SK-MEL-5 (cell line): Measurements from ENCODE around the gene CLEC11A. TPM values are rescaled to one million over a fixed set of nuclear protein-coding genes. Genes with fewer than 3 reads are reported as not detected.

Source experiments
- DNase-seq: peaks from one replicate; pipeline ENCODE4 v3.0.0-alpha.2; 2016; ENCODE audit warnings: low read depth, low spot score
- in situ Hi-C: cut with HindIII; loops from 2 replicates; pipeline ENCODE4 v1.10.0; 2016; ENCODE audit warnings: low sequenced_read_pairs, high pct_unique_total_duplicates, low pct_unique_long_range_greater_than_20kb
- polyA plus RNA-seq, 2 experiments: library from polyadenylated mRNA; depleted of rRNA; stranded (reverse); fragments of >200 nt; gene quantifications; 2 replicates each; pipeline ENCODE4 v1.2.3, GENCODE V29; 2015
- total RNA-seq: library from RNA; depleted of rRNA; stranded (reverse); fragments of >200 nt; shearing (Covaris generic); gene quantifications from 2 replicates; pipeline ENCODE4 v1.2.3, GENCODE V29; 2014; rRNA removed

Gene CLEC11A, protein sequence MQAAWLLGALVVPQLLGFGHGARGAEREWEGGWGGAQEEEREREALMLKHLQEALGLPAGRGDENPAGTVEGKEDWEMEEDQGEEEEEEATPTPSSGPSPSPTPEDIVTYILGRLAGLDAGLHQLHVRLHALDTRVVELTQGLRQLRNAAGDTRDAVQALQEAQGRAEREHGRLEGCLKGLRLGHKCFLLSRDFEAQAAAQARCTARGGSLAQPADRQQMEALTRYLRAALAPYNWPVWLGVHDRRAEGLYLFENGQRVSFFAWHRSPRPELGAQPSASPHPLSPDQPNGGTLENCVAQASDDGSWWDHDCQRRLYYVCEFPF
- total RNA-seq = 1.0 and 1.2 TPM in 2 replicates
- polyA plus RNA-seq (2015; cell fraction: cytosol; rRNA removed) = 2.7 and 5.9 TPM in 2 replicates
- 3.2 and 6.3 TPM in 2 replicates for polyA plus RNA-seq (2015; cell fraction: nucleus; rRNA removed)

GRCh38 chr19:50723069-50723468 is at the start of gene CLEC11A:
Gene CLEC11A, plus strand, starts transcription at chr19:50723364. Its CDS starts 162 bp downstream, at chr19:50723526.
- in situ Hi-C loops = no loop called here
- no peak for DNase-seq

DNA sequence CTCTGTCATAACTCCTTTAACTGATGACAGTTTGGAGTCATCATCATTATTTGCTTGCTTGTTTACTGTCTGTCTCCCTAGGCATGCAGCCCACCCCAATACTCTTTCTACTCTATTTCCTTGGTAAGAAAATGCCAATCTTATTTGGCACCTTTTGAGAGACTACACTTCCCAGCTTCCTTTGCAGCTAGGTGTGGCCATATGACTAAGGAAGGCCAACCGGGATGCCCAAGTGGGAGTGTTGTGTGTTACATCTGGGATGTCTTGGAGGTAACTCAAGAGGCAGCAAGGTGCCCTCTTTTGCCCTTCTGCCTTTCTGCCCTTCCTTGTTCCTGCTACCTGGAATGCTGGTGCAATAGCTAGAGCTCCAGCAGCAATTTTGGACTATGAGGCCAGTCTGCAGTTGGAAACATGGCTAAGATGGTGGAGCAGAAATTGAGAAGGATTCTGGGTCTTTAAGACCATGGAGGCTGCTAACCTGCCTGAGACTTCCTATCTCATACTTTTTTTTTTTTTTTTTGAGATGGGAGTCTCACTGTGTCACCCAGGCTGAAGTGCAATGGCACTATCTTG is 46.5 kb upstream of the CLEC11A start:
- DNase-seq = no peak
- in situ Hi-C loops = no loop called here

GRCh38 chr19:50677636-50678035 is 45.5 kb upstream of the CLEC11A start:
- no peak for DNase-seq
- in situ Hi-C loops = no loop called here

DNA sequence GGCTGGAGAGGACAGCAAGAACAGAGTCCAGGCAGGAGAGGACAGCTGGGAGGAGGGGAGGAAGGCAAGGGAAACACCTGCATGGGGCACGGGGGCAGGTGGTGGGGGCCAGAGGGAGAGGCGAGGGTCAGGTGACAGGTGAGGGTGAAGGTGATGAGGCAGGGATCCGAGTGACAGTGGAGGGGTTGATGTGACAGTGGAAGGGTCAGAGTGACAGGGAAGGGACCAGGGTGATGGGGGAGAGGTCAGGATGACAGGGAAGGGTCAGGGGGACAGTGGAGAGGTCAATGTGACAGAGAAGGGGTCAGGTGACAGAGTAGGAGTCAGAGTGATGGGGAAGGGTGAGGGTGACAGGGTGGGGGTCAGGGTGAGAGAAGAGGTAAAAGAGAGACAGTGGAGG is 44.8 kb upstream of the CLEC11A start:
- in situ Hi-C loops = no loop called here
- no peak for DNase-seq

- in situ Hi-C loops = no loop called here
- DNase-seq = peak; percentile 87
Measured at GRCh38 chr19:50679177-50680125, 43.7 kb upstream of the CLEC11A start.

DNA sequence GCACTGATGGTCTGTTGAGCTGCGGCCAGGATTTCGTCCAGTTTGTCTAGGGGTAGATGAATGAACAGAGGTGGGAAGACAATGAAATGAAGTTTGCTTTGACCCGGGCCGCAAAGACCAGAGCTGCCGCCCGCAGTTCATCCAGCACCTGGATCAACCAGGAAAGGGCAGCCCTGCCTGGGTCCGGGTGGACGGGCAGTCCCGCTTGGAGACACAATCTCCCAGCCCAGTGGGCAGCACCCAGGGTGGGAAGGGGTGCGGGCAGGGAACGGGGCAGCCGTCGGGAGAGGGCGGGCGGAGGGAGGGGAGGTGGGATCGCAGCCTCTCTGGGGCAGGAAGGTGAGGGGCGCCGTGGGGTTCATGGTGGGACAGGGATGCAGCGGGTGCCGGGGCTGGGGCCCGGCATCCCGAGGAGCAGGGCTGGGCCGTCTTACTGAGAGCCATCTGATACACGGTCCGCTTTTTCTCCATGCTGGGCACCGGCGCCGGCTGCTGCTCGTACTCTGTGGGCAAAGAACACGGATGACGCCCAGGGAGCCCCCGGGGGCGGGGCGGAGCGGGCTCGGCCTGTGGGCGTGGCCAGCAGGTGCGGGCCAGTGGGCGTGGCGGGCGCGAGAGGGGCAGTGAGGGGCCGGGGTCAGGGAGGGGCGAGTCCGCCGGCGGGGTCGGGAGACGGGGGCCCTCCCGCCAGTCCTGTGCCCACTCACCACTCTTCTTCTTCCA is 36.7 kb upstream of the CLEC11A start:
- in situ Hi-C loops = no loop called here
- no peak for DNase-seq

DNA sequence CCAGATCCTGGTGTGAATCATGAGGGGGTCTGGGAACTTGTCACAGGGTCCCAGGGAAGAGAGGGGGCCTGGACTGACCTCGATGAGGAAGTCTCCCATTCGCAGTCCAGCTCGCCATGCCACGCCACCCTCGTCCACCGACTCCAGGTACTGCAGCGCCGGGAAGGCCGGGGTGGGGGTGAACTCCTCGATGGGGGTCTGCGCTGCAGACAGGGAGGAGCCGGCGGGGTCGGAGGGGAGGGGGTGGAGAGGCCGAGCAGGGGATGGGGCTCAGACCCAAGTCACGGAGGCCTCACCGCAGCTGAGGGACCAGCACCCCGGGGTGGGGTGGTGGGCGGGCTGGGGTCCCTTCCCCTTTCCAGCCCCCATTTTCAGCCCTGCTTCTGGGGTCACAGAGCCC is 34.4 kb upstream of the CLEC11A start:
- in situ Hi-C loops = no loop called here
- DNase-seq = no peak

- in situ Hi-C loops = no loop called here
- no peak for DNase-seq
Measured at GRCh38 chr19:50690439-50690838, 32.7 kb upstream of the CLEC11A start.

DNA sequence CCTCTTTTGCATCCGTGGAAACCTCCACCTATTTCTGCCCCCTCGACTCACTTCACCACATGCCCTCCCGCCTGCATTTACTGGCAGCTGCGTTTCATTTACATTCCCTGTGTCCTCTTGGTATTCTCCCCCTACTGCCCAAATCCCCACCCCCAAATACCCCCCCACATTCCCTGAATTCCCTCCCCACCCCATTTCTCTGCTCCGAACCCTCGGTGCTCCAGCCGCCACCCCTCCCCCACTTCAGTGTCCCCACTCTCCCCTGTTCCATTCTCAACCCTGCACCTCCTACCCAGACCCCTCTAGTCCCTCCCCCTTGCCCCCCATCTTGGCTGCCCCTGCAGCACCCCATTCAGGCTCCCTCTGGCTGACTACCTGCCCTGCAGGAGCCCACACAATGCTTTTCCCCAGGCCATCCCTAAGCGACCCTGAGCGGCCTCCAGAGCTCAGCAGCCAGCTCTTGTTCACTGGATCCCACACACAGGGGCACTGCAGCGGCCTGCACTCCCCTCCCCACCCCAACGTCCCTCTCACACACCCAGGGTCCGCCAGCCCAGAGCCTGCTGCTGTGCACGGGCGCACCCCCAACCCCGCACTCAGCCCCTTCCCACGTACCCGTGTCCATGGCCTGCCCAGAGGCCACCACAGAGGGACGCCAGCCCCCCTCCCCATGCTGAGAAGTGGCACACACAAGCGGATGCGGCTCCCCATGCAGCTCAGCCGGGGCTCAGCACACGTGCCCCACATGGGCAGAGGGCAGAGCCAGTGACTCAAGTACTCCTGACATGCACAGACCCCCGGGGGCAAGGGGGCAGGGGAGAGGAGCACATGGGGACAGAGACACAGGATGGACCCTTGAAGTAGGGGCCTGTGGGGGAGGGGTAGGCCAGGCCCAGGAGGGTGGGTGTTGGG is 29.8 kb upstream of the CLEC11A start:
- DNase-seq = no peak
- in situ Hi-C loops = no loop called here

DNA sequence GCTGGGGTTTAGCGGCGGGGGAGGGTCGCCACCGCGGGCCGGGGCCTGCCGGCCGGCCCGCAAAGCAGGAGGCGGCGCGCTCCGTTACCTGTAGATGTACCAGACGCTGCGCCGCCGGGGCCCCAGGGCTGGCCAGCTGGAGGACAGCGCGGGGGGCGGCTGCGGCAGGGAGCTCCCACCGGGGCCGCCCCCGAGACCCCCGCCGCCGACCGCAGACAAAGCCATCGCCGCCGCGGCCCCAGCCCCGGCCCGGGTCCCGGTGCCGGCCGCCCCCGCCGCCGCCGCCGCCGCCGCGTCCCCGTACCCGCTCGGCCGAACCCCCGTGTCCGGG is 28.4 kb upstream of the CLEC11A start:
- in situ Hi-C loops = no loop called here
- DNase-seq = no peak

GRCh38 chr19:50695251-50696093 is 27.7 kb upstream of the CLEC11A start:
- in situ Hi-C loops = no loop called here
- DNase-seq = no peak

- in situ Hi-C loops = no loop called here
- DNase-seq = no peak
Measured at GRCh38 chr19:50696094-50696483, 27.1 kb upstream of the CLEC11A start.

DNA sequence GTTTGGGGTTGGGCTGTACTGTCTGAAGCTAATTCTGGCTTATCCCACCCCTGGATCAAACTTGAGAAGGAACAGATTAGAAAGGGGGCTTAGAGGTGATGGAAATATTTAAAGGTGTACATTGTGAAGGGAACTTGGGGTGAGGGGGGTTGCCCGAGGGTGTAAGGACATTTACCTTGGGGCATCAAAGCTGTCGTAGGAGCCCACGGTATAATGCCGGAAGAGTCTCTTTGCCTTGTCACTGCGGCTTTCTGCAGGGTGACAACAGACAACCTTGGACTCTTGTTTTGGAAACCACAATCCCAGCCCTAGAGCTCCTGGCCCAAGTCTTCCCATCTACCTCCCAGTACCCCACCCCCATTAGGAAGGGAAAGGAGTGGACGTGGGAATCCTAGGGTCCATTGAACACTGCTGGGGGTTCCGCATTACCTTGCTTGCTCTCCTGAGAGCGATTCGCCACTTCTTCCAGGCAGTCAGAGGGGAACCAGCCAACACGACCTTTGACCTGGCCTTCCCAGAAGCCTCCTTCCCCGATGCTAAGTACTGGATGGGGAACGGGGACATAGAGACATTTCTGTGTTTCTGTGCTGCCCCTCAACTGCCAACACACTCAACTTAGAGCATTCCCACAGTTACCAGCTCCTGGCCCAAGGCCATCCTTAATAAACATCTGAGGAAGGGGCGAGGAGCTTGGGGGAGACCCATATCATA is 25.6 kb upstream of the CLEC11A start:
- DNase-seq = no peak
- in situ Hi-C loops = no loop called here

- no peak for DNase-seq
- in situ Hi-C loops = no loop called here
Measured at GRCh38 chr19:50701367-50701985, 21.7 kb upstream of the CLEC11A start.
